PFSK-1 (cell line): Measurements from ENCODE around the gene PCNX3.

Source experiments
- POLR2AphosphoS5 ChIP-seq: IDR thresholded peaks from 2 replicates; pipeline ENCODE4 v1.6.1; 2012; ENCODE audit warnings: low read depth, mild to moderate bottlenecking, control low read depth, low read length, moderate library complexity
- REST ChIP-seq, 2 experiments: IDR thresholded peaks; 2 replicates each; pipeline versions ENCODE4 v1.6.1 to v1.8.0; 2011 to 2012; ENCODE audit warnings: low read depth in 2 of 2, low read length in 2 of 2, control low read depth in 1 of 2, inconsistent platforms in 1 of 2, mild to moderate bottlenecking in 1 of 2, moderate library complexity in 1 of 2; ENCODE audit not compliant: insufficient read depth in 1 of 2
- SIN3A ChIP-seq: IDR thresholded peaks from 2 replicates; pipeline ENCODE4 v1.6.1; 2012; ENCODE audit warnings: mild to moderate bottlenecking, low read length, moderate library complexity, borderline replicate concordance; ENCODE audit not compliant: insufficient read depth
- TAF1 ChIP-seq: IDR thresholded peaks from 2 replicates; pipeline ENCODE4 v1.6.1; 2012; ENCODE audit warnings: low read length, control low read depth, borderline replicate concordance; ENCODE audit not compliant: insufficient read depth

- TF ChIP-seq REST (IDR thresholded peaks at IDR 0.05; ENCODE audit: insufficient read depth in 1 of 2, low read depth in 2 of 2, low read length in 2 of 2) (no peak), TAF1 (no peak), POLR2AphosphoS5 (no peak), SIN3A (no peak)
Observed at GRCh38 chr11:65641297-65642013, 25.9 kb downstream of the PCNX3 start.
